Measurements from ENCODE around the gene GRPEL2.

GRCh38 chr5:149348518-149348917 lies 3.2 kb downstream of the GRPEL2 start:
- no peak for TF ChIP-seq CTCF (IDR thresholded peaks at IDR 0.05; ENCODE audit: control extremely low read depth in 1 of 3, insufficient read depth in 1 of 3, low read depth in 1 of 3, low read length in 3 of 3)
- TF ChIP-seq CBX5 (IDR thresholded peaks at IDR 0.05; ENCODE audit: low read depth, low read length): no peak

All from H1 (cell line).